Measurements from ENCODE around the gene HEG1. TPM values are rescaled to one million over a fixed set of nuclear protein-coding genes. Genes with fewer than 3 reads are reported as not detected.

HEG1 gene
- total RNA-seq, 2 donors from 2014 or later, result 120 to 149 TPM

- DNase-seq, result no peak
- intact Hi-C loops (cut with DNase I), result loop anchor here (5.0 kb wide), 1 partner anchor 51 kb away; no protein-coding TSS in a partner anchor
- no peak for ATAC-seq
Observed at GRCh38 chr3:125001557-125002413, 54.0 kb downstream of the HEG1 start.

- no peak for ATAC-seq
- intact Hi-C loops (cut with DNase I), result loop anchor here (5.0 kb wide), 1 partner anchor 52 kb away; no protein-coding TSS in a partner anchor
- DNase-seq, result no peak
Observed at GRCh38 chr3:125000661-125001060, 55.1 kb downstream of the HEG1 start.

GRCh38 chr3:124999897-125000435 lies 55.8 kb downstream of the HEG1 start:
- DNase-seq, result no peak
- no peak for ATAC-seq
- intact Hi-C loops (cut with DNase I), result loop anchor here (5.0 to 10.0 kb wide), 4 partner anchors 52 to 235 kb away; no protein-coding TSS in a partner anchor

- DNase-seq (peak; percentile 36), ATAC-seq (peak in 1 of 2 donors; percentile 28)
- intact Hi-C loops (cut with DNase I), result loop anchor here (5.0 to 10.0 kb wide), 3 partner anchors 143 to 235 kb away; no protein-coding TSS in a partner anchor
Observed at GRCh38 chr3:124999317-124999716, 56.5 kb downstream of the HEG1 start.

GRCh38 chr3:124998247-124998630 lies 57.6 kb downstream of the HEG1 start:
- intact Hi-C loops (cut with DNase I), result loop anchor here (5.0 to 10.0 kb wide), 3 partner anchors 144 to 233 kb away; no protein-coding TSS in a partner anchor
- ATAC-seq (no peak), DNase-seq (no peak)

- DNase-seq (no peak), ATAC-seq (no peak)
- intact Hi-C loops (cut with DNase I), result loop anchor here (5.0 to 10.0 kb wide), 3 partner anchors 145 to 233 kb away; no protein-coding TSS in a partner anchor
Observed at GRCh38 chr3:124997303-124998246, 58.2 kb downstream of the HEG1 start.

- DNase-seq (peak; percentile 41), ATAC-seq (peak; percentile 43 to 85)
- intact Hi-C loops (cut with DNase I), result loop anchor here (1.0 to 10.0 kb wide), 4 partner anchors 147 to 443 kb away; no protein-coding TSS in a partner anchor
Observed at GRCh38 chr3:124995460-124995994, 60.3 kb downstream of the HEG1 start.

- intact Hi-C loops (cut with DNase I), result loop anchor here in 1 of 2 donors (10.0 kb wide), 1 partner anchor 229 kb away; no protein-coding TSS in a partner anchor
- ATAC-seq (peak in 1 of 2 donors; percentile 46), DNase-seq (peak; percentile 71)
Observed at GRCh38 chr3:124993466-124993865, 62.3 kb downstream of the HEG1 start.

GRCh38 chr3:124992041-124992440 lies 63.8 kb downstream of the HEG1 start:
- DNase-seq (no peak), ATAC-seq (no peak)
- intact Hi-C loops (cut with DNase I), result loop anchor here in 1 of 2 donors (10.0 kb wide), 1 partner anchor 227 kb away; no protein-coding TSS in a partner anchor

GRCh38 chr3:124986192-124987143 lies 69.3 kb downstream of the HEG1 start:
- intact Hi-C loops (cut with DNase I), result no loop called here
- no peak for DNase-seq
- peak; percentile 45 to 83 for ATAC-seq

GRCh38 chr3:124985349-124985748 lies 70.4 kb downstream of the HEG1 start:
- ATAC-seq, result peak; percentile 31 to 68
- DNase-seq, result no peak
- intact Hi-C loops (cut with DNase I), result no loop called here

- no peak for ATAC-seq
- intact Hi-C loops (cut with DNase I), result no loop called here
- no peak for DNase-seq
Observed at GRCh38 chr3:124984754-124985153, 71.0 kb downstream of the HEG1 start.

GRCh38 chr3:124982855-124983254 lies 72.9 kb downstream of the HEG1 start:
- DNase-seq, result no peak
- intact Hi-C loops (cut with DNase I), result no loop called here
- no peak for ATAC-seq

GRCh38 chr3:124981472-124981871 lies 74.3 kb downstream of the HEG1 start:
- intact Hi-C loops (cut with DNase I), result no loop called here
- ATAC-seq (no peak), DNase-seq (no peak)

GRCh38 chr3:124978627-124979026 lies 77.2 kb downstream of the HEG1 start:
- intact Hi-C loops (cut with DNase I), result no loop called here
- DNase-seq, result no peak
- ATAC-seq, result no peak

- DNase-seq (no peak), ATAC-seq (no peak)
- intact Hi-C loops (cut with DNase I), result no loop called here
Observed at GRCh38 chr3:124976383-124976782, 79.4 kb downstream of the HEG1 start.

- no peak for ATAC-seq
- intact Hi-C loops (cut with DNase I), result no loop called here
- no peak for DNase-seq
Observed at GRCh38 chr3:124974691-124975090, 81.1 kb downstream of the HEG1 start.

- DNase-seq (no peak), ATAC-seq (no peak)
- intact Hi-C loops (cut with DNase I), result no loop called here
Observed at GRCh38 chr3:124973290-124973689, 82.5 kb downstream of the HEG1 start.

Data from left cardiac atrium (tissue), 4 donors.